IMR-90 (cell line): ENCODE measurements around the gene KCNQ1. TPM values are rescaled to one million over a fixed set of nuclear protein-coding genes. Genes with fewer than 3 reads are reported as not detected.

Experiments
- ATAC-seq: fragments of 200-7000 bp; cut with Tn5 transposase; 2 replicates; pipeline ENCODE4 v1.9.1; 2020; ENCODE audit warnings: low read depth, mild to moderate bottlenecking, moderate library complexity
- BruUV-seq: library from RNA; stranded (reverse); fragments of 400-500 nt; replicated peaks from 2 replicates; lab custom pipeline; 2021; lab: Mats Ljungman, UMichigan
- CTCF ChIA-PET: fragments of 300-600 bp; formaldehyde crosslinking; extraction: SDS; loops from one replicate; lab custom pipeline; 2021; ENCODE audit warnings: antibody characterized with exemption; lab: Yijun Ruan, JAX
- POLR2A ChIA-PET: fragments of 300-600 bp; sonication (Branson Sonifier 250); formaldehyde crosslinking; loops from one replicate; lab custom pipeline; 2022; ENCODE audit warnings: antibody characterized with exemption; ENCODE audit not compliant: unreplicated experiment; lab: Charles Lee
- DNase-seq: peaks from one replicate; pipeline ENCODE4 v3.0.0; 2013
- H2AFZ ChIP-seq: replicated peaks from 2 replicates; pipeline ENCODE3; 2013; ENCODE audit warnings: low read length, mild to moderate bottlenecking; ENCODE audit not compliant: poor library complexity
- H2AK5ac ChIP-seq: 2 replicates; pipeline ENCODE4 v1.6.1; 2013; ENCODE audit warnings: low read depth, low read length, inconsistent platforms
- H2AK9ac ChIP-seq: replicated peaks from 2 replicates; pipeline ENCODE3; 2013; ENCODE audit warnings: mild to moderate bottlenecking, low read depth, low read length, moderate library complexity; ENCODE audit not compliant: poor library complexity
- H2BK120ac ChIP-seq: 2 replicates; pipeline ENCODE4 v1.6.1; 2013; ENCODE audit warnings: low read depth, low read length, inconsistent platforms
- H2BK15ac ChIP-seq: 3 replicates; pipeline ENCODE4 v1.6.1; 2013; ENCODE audit warnings: low read depth, low read length, inconsistent platforms
- H2BK20ac ChIP-seq: 2 replicates; pipeline ENCODE4 v1.6.1; 2013; ENCODE audit warnings: low read depth, mild to moderate bottlenecking, inconsistent platforms, low read length, moderate library complexity
- H2BK5ac ChIP-seq: 2 replicates; pipeline ENCODE4 v1.6.1; 2013; ENCODE audit warnings: mild to moderate bottlenecking, low read depth, low read length, inconsistent platforms; ENCODE audit not compliant: poor library complexity, severe bottlenecking
- H3K14ac ChIP-seq: replicated peaks from 2 replicates; pipeline ENCODE4 v1.6.1; 2013; ENCODE audit warnings: low read depth, low read length, inconsistent platforms
- H3K18ac ChIP-seq: 2 replicates; pipeline ENCODE4 v1.6.1; 2013; ENCODE audit warnings: low read depth, low read length, control low read depth
- H3K23ac ChIP-seq: 2 replicates; pipeline ENCODE4 v1.6.1; 2013; ENCODE audit warnings: low read depth, low read length, inconsistent platforms
- H3K27ac ChIP-seq: 2 replicates; pipeline ENCODE4 v1.5.1; 2013; ENCODE audit warnings: mild to moderate bottlenecking, control low read depth, low read length; ENCODE audit not compliant: insufficient read depth
- H3K27me3 ChIP-seq: 2 replicates; pipeline ENCODE4 v1.6.1; 2013; ENCODE audit warnings: low read length; ENCODE audit not compliant: control insufficient read depth, insufficient read depth
- H3K36me3 ChIP-seq: 2 replicates; pipeline ENCODE4 v1.6.1; 2013; ENCODE audit warnings: low read length, mixed read lengths; ENCODE audit not compliant: control insufficient read depth, insufficient read depth
- H3K4ac ChIP-seq: 2 replicates; pipeline ENCODE4 v1.6.1; 2013; ENCODE audit warnings: low read depth, low read length, inconsistent platforms
- H3K4me1 ChIP-seq: 2 replicates; pipeline ENCODE4 v1.6.1; 2013; ENCODE audit warnings: low read length, mixed read lengths; ENCODE audit not compliant: control insufficient read depth, insufficient read depth
- H3K4me2 ChIP-seq: 2 replicates; pipeline ENCODE4 v1.6.1; 2013; ENCODE audit warnings: low read depth, mild to moderate bottlenecking, control low read depth, low read length, moderate library complexity
- H3K4me3 ChIP-seq: 2 replicates; pipeline ENCODE4 v1.5.1; 2013; ENCODE audit warnings: low read depth, mild to moderate bottlenecking, control low read depth, low read length, moderate library complexity; ENCODE audit not compliant: insufficient read depth
- H3K56ac ChIP-seq: 2 replicates; pipeline ENCODE4 v1.6.1; 2013; ENCODE audit warnings: low read length, inconsistent platforms; ENCODE audit not compliant: insufficient read depth; ENCODE audit errors: extremely low read depth
- H3K79me1 ChIP-seq, 2 experiments: 2 replicates each; pipeline ENCODE4 v1.6.1; 2013; ENCODE audit warnings: low read length in 2 of 2, inconsistent platforms in 1 of 2, low read depth in 1 of 2
- H3K9ac ChIP-seq: 2 replicates; pipeline ENCODE4 v1.6.1; 2013; ENCODE audit warnings: low read depth, low read length, control low read depth
- H3K9me1 ChIP-seq: 2 replicates; pipeline ENCODE4 v1.6.1; 2013; ENCODE audit warnings: low read length, inconsistent platforms; ENCODE audit not compliant: insufficient read depth
- H3K9me3 ChIP-seq: 2 replicates; pipeline ENCODE4 v1.6.1; 2013; ENCODE audit warnings: low read length; ENCODE audit not compliant: control insufficient read depth, insufficient read depth
- H4K20me1 ChIP-seq: 2 replicates; pipeline ENCODE4 v1.6.1; 2013; ENCODE audit warnings: low read length, inconsistent platforms; ENCODE audit not compliant: insufficient read depth
- H4K5ac ChIP-seq: 2 replicates; pipeline ENCODE4 v1.6.1; 2013; ENCODE audit warnings: mild to moderate bottlenecking, low read depth, low read length, control low read depth
- H4K8ac ChIP-seq, 2 experiments: 2 replicates each; pipeline ENCODE4 v1.6.1; 2013; ENCODE audit warnings: low read depth in 2 of 2, low read length in 2 of 2, control low read depth in 1 of 2, inconsistent platforms in 1 of 2
- H4K91ac ChIP-seq: 2 replicates; pipeline ENCODE4 v1.6.1; 2013; ENCODE audit warnings: low read depth, low read length, inconsistent platforms; ENCODE audit not compliant: insufficient read depth
- BHLHE40 ChIP-seq: fragments of 150-350 bp; IDR thresholded peaks from 2 replicates; pipeline ENCODE4 v1.6.1; 2016; ENCODE audit warnings: mild to moderate bottlenecking, low read depth, low read length
- CEBPB ChIP-seq: IDR thresholded peaks from 2 replicates; pipeline ENCODE4 v1.6.1; 2012; ENCODE audit warnings: low read depth, low read length, improper control_type of control experiment
- CTCF ChIP-seq: conservative IDR thresholded peaks from 2 replicates; pipeline ENCODE4 v1.5.1; 2012; ENCODE audit warnings: mild to moderate bottlenecking, low read depth, low read length, improper control_type of control experiment
- ELK1 ChIP-seq: fragments of 150-350 bp; IDR thresholded peaks from 2 replicates; pipeline ENCODE4 v1.6.1; 2016; ENCODE audit warnings: low read depth, mild to moderate bottlenecking, low read length, moderate library complexity, borderline replicate concordance
- FOS ChIP-seq: fragments of 150-350 bp; IDR thresholded peaks from 2 replicates; pipeline ENCODE4 v1.6.1; 2016; ENCODE audit warnings: low read depth, low read length
- MAFK ChIP-seq: IDR thresholded peaks from 2 replicates; pipeline ENCODE4 v1.6.1; 2012; ENCODE audit warnings: low read depth, low read length, improper control_type of control experiment
- MAZ ChIP-seq: IDR thresholded peaks from 2 replicates; pipeline ENCODE4 v1.6.1; 2012; ENCODE audit warnings: low read depth, mild to moderate bottlenecking, low read length, improper control_type of control experiment, moderate library complexity, borderline replicate concordance
- NFE2L2 ChIP-seq: fragments of 150-350 bp; IDR thresholded peaks from 2 replicates; pipeline ENCODE4 v1.6.1; 2016; ENCODE audit warnings: low read depth, mild to moderate bottlenecking, low read length
- RAD21 ChIP-seq: IDR thresholded peaks from 2 replicates; pipeline ENCODE4 v1.6.1; 2012; ENCODE audit warnings: low read length, improper control_type of control experiment
- RFX5 ChIP-seq: IDR thresholded peaks from 2 replicates; pipeline ENCODE4 v1.8.0; 2012; ENCODE audit warnings: low read depth, mild to moderate bottlenecking, low read length, moderate library complexity
- SMC3 ChIP-seq: fragments of 150-350 bp; IDR thresholded peaks from 2 replicates; pipeline ENCODE4 v1.6.1; 2016; ENCODE audit warnings: low read depth, mild to moderate bottlenecking, antibody characterized with exemption, low read length, moderate library complexity
- USF2 ChIP-seq: fragments of 150-350 bp; IDR thresholded peaks from 2 replicates; pipeline ENCODE4 v1.6.1; 2017; ENCODE audit warnings: mild to moderate bottlenecking, antibody characterized with exemption, low read length, low read depth
- WGBS, 2 experiments: methylation state at CpG; one replicate each; pipeline versions ENCODE4 v1.1.5 to v1.1.7; 2013; ENCODE audit warnings: missing lambda C conversion rate in 2 of 2; ENCODE audit not compliant: insufficient read length in 1 of 2; ENCODE audit errors: extremely low coverage in 2 of 2; 5-methylcytosine and 5-hydroxymethylcytosine counted together
- dilution Hi-C: fragments of 300-500 bp; cut with HindIII; formaldehyde crosslinking; loops from one replicate; pipeline ENCODE4 v1.14.3; 2018; ENCODE audit warnings: low sequenced_read_pairs; ENCODE audit not compliant: unreplicated experiment
- in situ Hi-C: fragments of 300-500 bp; cut with MboI; formaldehyde crosslinking; loops from 3 replicates; pipeline ENCODE4 v1.14.3; 2019; ENCODE audit warnings: low sequenced_read_pairs, inconsistent platforms, mixed read lengths
- intact Hi-C: fragments of 100-400 bp; cut with micrococcal nuclease; formaldehyde crosslinking; loops from 2 replicates; pipeline ENCODE4 v1.10.0; 2022
- polyA plus RNA-seq, 3 experiments: library from polyadenylated mRNA; depleted of rRNA; stranded (reverse); fragments of >200 nt; gene quantifications; 2 replicates each; pipeline ENCODE4 v1.2.3, GENCODE V29; 2012; ENCODE audit warnings: low replicate concordance in 1 of 3
- total RNA-seq: library from RNA; depleted of rRNA; stranded (reverse); fragments of >200 nt; gene quantifications from 2 replicates; pipeline ENCODE4 v1.2.3, GENCODE V29; 2012

KCNQ1 gene
- total and polyA plus RNA-seq, 2 of the 4 experiments (the other 2 are of a cell fraction), result 0.07 TPM; not detected in 1

GRCh38 chr11:2818503-2818902, 373.7 kb downstream of the KCNQ1 start:
- ChIA-PET POLR2A (no interaction called here), CTCF (no interaction called here)
- Histone ChIP-seq H2AK9ac (no peak overlapping the region), H3K9ac (no peak overlapping the region), H2AK5ac (no peak overlapping the region), H2BK15ac (no peak overlapping the region), H3K36me3 (no peaks in the 10 kb centered on the region), H2BK5ac (no peak overlapping the region), H3K4me1 (peaks cover 8% of the 10 kb centered on the region), H3K9me1 (peaks cover 6% of the 10 kb centered on the region), H3K9me3 (peaks cover 15% of the 10 kb centered on the region), H2AFZ (no peak overlapping the region), H3K23ac (no peak overlapping the region), H3K27me3 (no peaks in the 10 kb centered on the region), H3K4ac (no peak overlapping the region), H2BK120ac (no peak overlapping the region), H3K14ac (no peak overlapping the region), H3K4me2 (no peak overlapping the region), H3K18ac (no peak overlapping the region), H3K4me3 (no peak overlapping the region), H2BK20ac (no peak overlapping the region), H4K20me1 (no peaks in the 10 kb centered on the region), H3K56ac (no peak overlapping the region), H4K5ac (no peak overlapping the region), H3K27ac (no peak overlapping the region), H4K91ac (no peak overlapping the region), H3K79me1 (no peaks in the 10 kb centered on the region), H4K8ac (no peak overlapping the region)
- dilution Hi-C loops (no loop called here), in situ Hi-C loops (no loop called here), intact Hi-C loops (no loop called here)
- ATAC-seq, result no peak
- no TSS peak for BruUV-seq
- no peak for DNase-seq
- TF ChIP-seq SMC3, result no peak
- TF ChIP-seq RAD21, result no peak
- no peak for TF ChIP-seq NFE2L2
- TF ChIP-seq FOS, result no peak
- TF ChIP-seq RFX5, result no peak
- no peak for TF ChIP-seq MAZ
- no peak for TF ChIP-seq CTCF
- TF ChIP-seq MAFK, result no peak
- TF ChIP-seq USF2, result no peak
- TF ChIP-seq BHLHE40, result no peak
- TF ChIP-seq CEBPB, result no peak
- no peak for TF ChIP-seq ELK1
- no CpG with 5 or more reads among the region's 5 CpGs for WGBS, 2 experiments
